ENCODE measurements around the gene PAX2. TPM values are rescaled to one million over a fixed set of nuclear protein-coding genes. Genes with fewer than 3 reads are reported as not detected.

The PAX2 gene
- polyA plus RNA-seq, 3 donors: not detected

GRCh38 chr10:100848770-100849169 is 103.4 kb downstream of the PAX2 start:
- DNase-seq: no peak
- no peaks in the 10 kb centered on the region for H4K20me1 ChIP-seq (ENCODE audit: insufficient read depth, low read length)
- Mint-ChIP-seq H3K27ac (no peak overlapping the region), H3K4me1 (no peaks in the 10 kb centered on the region), H3K9me3 (peaks cover 0 to 2% (median 0%) of the 10 kb centered on the region in 7 donors), H3K27me3 (ENCODE audit: low read depth in 3 of 3) (peaks cover 25 to 61% (median 41%) of the 10 kb centered on the region in 3 donors), H3K36me3 (no peaks in the 10 kb centered on the region), H3K4me3 (peak overlapping the region in 1 of 2 donors; percentile 7)
- H3K4me2 ChIP-seq (replicated peaks; ENCODE audit: extremely low read depth, low read length, poor library complexity, severe bottlenecking): no peak overlapping the region
- no peak overlapping the region for H3K9ac ChIP-seq (ENCODE audit: insufficient read depth, low read length, poor library complexity, severe bottlenecking)
- no peak for TF ChIP-seq CTCF (IDR thresholded peaks at IDR 0.05)
- H3K27me3 ChIP-seq (ENCODE audit: control insufficient read depth in 2 of 2, insufficient read depth in 2 of 2, low read length in 2 of 2): peaks cover 12 to 34% of the 10 kb centered on the region in 2 donors
- H3K4me1 ChIP-seq (ENCODE audit: control insufficient read depth in 1 of 2, insufficient read depth in 2 of 2, low read length in 2 of 2): no peaks in the 10 kb centered on the region
- no peaks in the 10 kb centered on the region for H3K9me3 ChIP-seq (replicated peaks in 1 of 2; ENCODE audit: control insufficient read depth in 1 of 2, insufficient read depth in 1 of 2, low read length in 2 of 2)
- H3K79me2 ChIP-seq (ENCODE audit: insufficient read depth, low read length): no peaks in the 10 kb centered on the region
- no peak overlapping the region for H3K27ac ChIP-seq (ENCODE audit: low read depth in 1 of 2, low read length in 2 of 2)
- WGBS (ENCODE audit: insufficient coverage): 100% methylated on average over 1 of the region's 2 CpGs
- no peaks in the 10 kb centered on the region for H3K36me3 ChIP-seq (replicated peaks in 1 of 2; ENCODE audit: control insufficient read depth in 1 of 2, insufficient read depth in 2 of 2, low read length in 2 of 2)
- intact Hi-C loops (cut with micrococcal nuclease): no loop called here
- no peak overlapping the region for H3K4me3 ChIP-seq (replicated peaks in 1 of 3; ENCODE audit: low read depth in 2 of 3, low read length in 3 of 3)
- no peak overlapping the region for H2AFZ ChIP-seq (ENCODE audit: insufficient read depth, low read depth, low read length, poor library complexity, severe bottlenecking)

- H3K4me1 Mint-ChIP-seq: no peaks in the 10 kb centered on the region
- Histone ChIP-seq H2AFZ (ENCODE audit: insufficient read depth, low read depth, low read length, poor library complexity, severe bottlenecking) (no peak overlapping the region), H3K4me1 (ENCODE audit: control insufficient read depth in 1 of 2, insufficient read depth in 2 of 2, low read length in 2 of 2) (no peaks in the 10 kb centered on the region), H3K4me2 (replicated peaks; ENCODE audit: extremely low read depth, low read length, poor library complexity, severe bottlenecking) (no peak overlapping the region), H3K27me3 (ENCODE audit: control insufficient read depth in 2 of 2, insufficient read depth in 2 of 2, low read length in 2 of 2) (peaks cover 4 to 17% of the 10 kb centered on the region in 2 donors), H3K4me3 (replicated peaks in 1 of 3; ENCODE audit: low read depth in 2 of 3, low read length in 3 of 3) (no peak overlapping the region), H3K27ac (ENCODE audit: low read depth in 1 of 2, low read length in 2 of 2) (no peak overlapping the region), H3K9ac (ENCODE audit: insufficient read depth, low read length, poor library complexity, severe bottlenecking) (no peak overlapping the region), H3K36me3 (replicated peaks in 1 of 2; ENCODE audit: control insufficient read depth in 1 of 2, insufficient read depth in 2 of 2, low read length in 2 of 2) (no peaks in the 10 kb centered on the region), H3K79me2 (ENCODE audit: insufficient read depth, low read length) (no peaks in the 10 kb centered on the region), H4K20me1 (ENCODE audit: insufficient read depth, low read length) (no peaks in the 10 kb centered on the region), H3K9me3 (replicated peaks in 1 of 2; ENCODE audit: control insufficient read depth in 1 of 2, insufficient read depth in 1 of 2, low read length in 2 of 2) (no peaks in the 10 kb centered on the region)
- H3K27ac Mint-ChIP-seq: peak overlapping the region in 2 of 7 donors; percentile 3 to 16
- H3K27me3 Mint-ChIP-seq (ENCODE audit: low read depth in 3 of 3): peaks cover 33 to 64% (median 34%) of the 10 kb centered on the region in 3 donors
- WGBS (ENCODE audit: insufficient coverage): 73% methylated on average over 4 of the region's 4 CpGs
- DNase-seq: no peak
- intact Hi-C loops (cut with micrococcal nuclease): no loop called here
- H3K9me3 Mint-ChIP-seq: peaks cover 0 to 13% (median 0%) of the 10 kb centered on the region in 7 donors
- no peaks in the 10 kb centered on the region for H3K36me3 Mint-ChIP-seq
- H3K4me3 Mint-ChIP-seq: no peak overlapping the region
- TF ChIP-seq CTCF (IDR thresholded peaks at IDR 0.05): no peak
Observed at GRCh38 chr10:100858261-100858660, 112.9 kb downstream of the PAX2 start.

Measured in CD14-positive monocyte (primary cell).